Nucleus accumbens (tissue), 56 donors: ENCODE measurements around the gene GRAMD1B.
A peak's percentile ranks its signal among the peaks of the same experiment; 100 is the strongest.

Source experiments
- DNase-seq, 56 donors: peaks; one replicate each; lab custom pipeline; 2025; lab: John Stamatoyannopoulos, UW

Gene GRAMD1B

GRCh38 chr11:123525511-123525918, 95.4 kb downstream of the GRAMD1B start:
- DNase-seq: peak in 28 of 56 donors; percentile 11 to 59 (median 30)

- peak in 30 of 56 donors; percentile 8 to 64 (median 30) for DNase-seq
Observed at GRCh38 chr11:123526027-123526805, 96.1 kb downstream of the GRAMD1B start.

GRCh38 chr11:123526918-123527317, 96.8 kb downstream of the GRAMD1B start:
- DNase-seq: no peak

- no peak for DNase-seq
Observed at GRCh38 chr11:123527526-123527925, 97.5 kb downstream of the GRAMD1B start.

GRCh38 chr11:123527947-123528346, 97.9 kb downstream of the GRAMD1B start:
- DNase-seq: no peak

- DNase-seq: no peak
Observed at GRCh38 chr11:123531325-123531724, 101.3 kb downstream of the GRAMD1B start.

- DNase-seq: no peak
Observed at GRCh38 chr11:123532131-123532530, 102.1 kb downstream of the GRAMD1B start.

GRCh38 chr11:123535401-123535800, 105.3 kb downstream of the GRAMD1B start:
- no peak for DNase-seq

GRCh38 chr11:123536690-123537437, 106.8 kb downstream of the GRAMD1B start:
- DNase-seq: peak in 2 of 56 donors; percentile 20 to 24

- DNase-seq: no peak
Observed at GRCh38 chr11:123537726-123538125, 107.7 kb downstream of the GRAMD1B start.

- DNase-seq: no peak
Observed at GRCh38 chr11:123543797-123544196, 113.7 kb downstream of the GRAMD1B start.

- peak in 46 of 56 donors; percentile 17 to 79 (median 52) for DNase-seq
Observed at GRCh38 chr11:123544631-123545375, 114.7 kb downstream of the GRAMD1B start.

- DNase-seq: no peak
Observed at GRCh38 chr11:123545726-123546270, 115.7 kb downstream of the GRAMD1B start.

GRCh38 chr11:123546515-123546914, 116.4 kb downstream of the GRAMD1B start:
- no peak for DNase-seq

GRCh38 chr11:123547180-123547579, 117.1 kb downstream of the GRAMD1B start:
- DNase-seq: no peak

- no peak for DNase-seq
Observed at GRCh38 chr11:123548774-123549173, 118.7 kb downstream of the GRAMD1B start.

GRCh38 chr11:123549926-123550917, 120.2 kb downstream of the GRAMD1B start:
- DNase-seq: peak in 1 of 56 donors; percentile 39

- no peak for DNase-seq
Observed at GRCh38 chr11:123551079-123551478, 121.0 kb downstream of the GRAMD1B start.

GRCh38 chr11:123556633-123557032, 126.6 kb downstream of the GRAMD1B start:
- no peak for DNase-seq
